H1 (cell line): ENCODE data around the gene MOSMO. TPM values are rescaled to one million over a fixed set of nuclear protein-coding genes. Genes with fewer than 3 reads are reported as not detected.

Source experiments
- BACH1 ChIP-seq: IDR thresholded peaks from 2 replicates; pipeline ENCODE4 v1.6.1; 2012; ENCODE audit warnings: low read length, improper control_type of control experiment
- BCL11A ChIP-seq, 2 experiments: IDR thresholded peaks; one replicate each; pipeline ENCODE4 v1.6.1; 2011; ENCODE audit warnings: low read depth in 2 of 2, low read length in 2 of 2, mild to moderate bottlenecking in 2 of 2
- CBX5 ChIP-seq: fragments of 300-800, 300-1000 bp; sonication (generic); IDR thresholded peaks from 2 replicates; pipeline ENCODE4 v1.7.1; 2016; ENCODE audit warnings: antibody characterized with exemption, low read length, low read depth
- E2F6 ChIP-seq: IDR thresholded peaks from 2 replicates; pipeline ENCODE4 v1.6.1; 2012; ENCODE audit warnings: inconsistent platforms
- SP4 ChIP-seq: IDR thresholded peaks from 2 replicates; pipeline ENCODE4 v1.6.1; 2012; ENCODE audit warnings: low read length, inconsistent platforms
- SUZ12 ChIP-seq: fragments of 200-600 bp; sonication (generic); IDR thresholded peaks from 2 replicates; pipeline ENCODE4 v1.6.1; 2012; ENCODE audit warnings: mild to moderate bottlenecking, inconsistent platforms, low read length, moderate library complexity, mixed read lengths
- TAF7 ChIP-seq: optimal IDR thresholded peaks from 2 replicates; pipeline ENCODE3; 2011; ENCODE audit warnings: low read depth, mild to moderate bottlenecking, inconsistent platforms, low read length, moderate library complexity, borderline replicate concordance
- polyA plus RNA-seq, 7 experiments: library from polyadenylated mRNA; depleted of rRNA in 3 of 7; stranded (reverse) in 5 of 7; unstranded in 2 of 7; fragments of >200 nt in 5 of 7; fragments of 200-250 nt in 2 of 7; gene quantifications; 1 replicate in 5 of 7; 2 replicates in 1 of 7; 4 replicates in 1 of 7; pipeline versions ENCODE4 v1.2.1 to v1.2.3, GENCODE V29; 2011 to 2013; ENCODE audit warnings: missing spikeins in 2 of 7, mixed read lengths in 2 of 7
- total RNA-seq: library from RNA; stranded (reverse); fragmentation: NEBNext Ultra II Directional; extraction: Animal tissue kit (Norgen Biotek cat#: 25700); gene quantifications from 2 replicates; pipeline ENCODE4 v1.2.1, GENCODE V29; 2021

MOSMO gene
- total and polyA plus RNA-seq, 2 of the 8 experiments (the other 6 are each of a cell fraction or from before 2014, with no cell fraction given) = 8.6 to 14.8 TPM

GRCh38 chr16:21990381-21990944, 17.4 kb upstream of the MOSMO start (continued):
- TF ChIP-seq BCL11A (IDR thresholded peaks at IDR 0.05; ENCODE audit: low read depth in 2 of 2, low read length in 2 of 2) (no peak), SP4 (no peak), E2F6 (no peak), TAF7 (no peak), CBX5 (no peak), BACH1 (no peak), SUZ12 (no peak)
